Measurements from ENCODE around the gene KCNQ1.

KCNQ1 gene

DNA sequence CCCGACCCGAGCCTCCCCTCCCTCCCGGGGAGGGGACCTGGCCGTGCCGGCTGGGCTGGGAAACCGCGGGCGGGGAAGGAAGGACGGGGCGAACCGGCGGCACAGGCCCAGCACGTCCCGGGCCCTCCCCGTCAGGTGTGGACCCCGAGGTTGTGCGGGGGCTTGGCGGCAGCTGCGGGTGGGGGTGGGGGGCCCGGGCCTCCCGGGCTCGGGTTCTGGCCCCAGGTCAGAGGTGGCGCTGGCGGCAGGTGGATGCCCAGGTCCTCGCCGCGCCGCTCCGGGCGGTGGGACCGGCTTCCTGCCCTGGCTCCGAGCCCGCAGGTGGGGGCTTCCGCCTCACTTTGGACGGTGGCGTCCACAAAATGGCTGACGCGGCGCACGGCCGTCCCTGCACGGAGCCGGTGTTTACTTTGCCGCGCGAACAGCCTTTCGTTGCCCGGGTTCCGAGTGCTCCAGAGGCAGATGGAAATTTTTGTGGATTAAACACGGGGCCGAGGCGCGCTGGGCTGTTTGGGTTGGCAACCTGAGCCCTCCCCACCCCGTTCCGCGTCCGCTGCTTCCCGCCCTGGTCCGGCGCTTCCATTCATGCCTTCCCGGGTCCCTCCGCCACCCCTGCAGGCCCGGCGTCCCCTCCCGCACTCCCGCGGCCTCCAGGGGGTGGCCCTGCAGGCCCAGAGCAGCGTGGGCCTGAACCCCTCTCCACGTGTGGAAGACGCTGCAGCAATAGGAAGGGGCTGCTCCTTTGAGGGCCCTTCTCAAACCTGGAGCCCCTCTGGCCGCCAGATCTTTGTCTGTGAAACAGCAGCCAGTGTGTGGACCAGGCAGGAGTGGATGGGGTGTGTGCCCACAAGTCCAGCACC is 346.9 kb downstream of the KCNQ1 start:
- Histone ChIP-seq H3K9me3 (no peaks in the 10 kb centered on the region), H3K4me3 (ENCODE audit: low read depth, low read length) (no peak overlapping the region), H3K27me3 (no peaks in the 10 kb centered on the region), H3K4me1 (no peaks in the 10 kb centered on the region), H3K36me3 (no peaks in the 10 kb centered on the region)
- TF ChIP-seq, protein P1, sequence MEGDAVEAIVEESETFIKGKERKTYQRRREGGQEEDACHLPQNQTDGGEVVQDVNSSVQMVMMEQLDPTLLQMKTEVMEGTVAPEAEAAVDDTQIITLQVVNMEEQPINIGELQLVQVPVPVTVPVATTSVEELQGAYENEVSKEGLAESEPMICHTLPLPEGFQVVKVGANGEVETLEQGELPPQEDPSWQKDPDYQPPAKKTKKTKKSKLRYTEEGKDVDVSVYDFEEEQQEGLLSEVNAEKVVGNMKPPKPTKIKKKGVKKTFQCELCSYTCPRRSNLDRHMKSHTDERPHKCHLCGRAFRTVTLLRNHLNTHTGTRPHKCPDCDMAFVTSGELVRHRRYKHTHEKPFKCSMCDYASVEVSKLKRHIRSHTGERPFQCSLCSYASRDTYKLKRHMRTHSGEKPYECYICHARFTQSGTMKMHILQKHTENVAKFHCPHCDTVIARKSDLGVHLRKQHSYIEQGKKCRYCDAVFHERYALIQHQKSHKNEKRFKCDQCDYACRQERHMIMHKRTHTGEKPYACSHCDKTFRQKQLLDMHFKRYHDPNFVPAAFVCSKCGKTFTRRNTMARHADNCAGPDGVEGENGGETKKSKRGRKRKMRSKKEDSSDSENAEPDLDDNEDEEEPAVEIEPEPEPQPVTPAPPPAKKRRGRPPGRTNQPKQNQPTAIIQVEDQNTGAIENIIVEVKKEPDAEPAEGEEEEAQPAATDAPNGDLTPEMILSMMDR (IDR thresholded peaks at IDR 0.05; ENCODE audit: low read depth, low read length): no peak
- peak; percentile 1 for DNase-seq

DNA sequence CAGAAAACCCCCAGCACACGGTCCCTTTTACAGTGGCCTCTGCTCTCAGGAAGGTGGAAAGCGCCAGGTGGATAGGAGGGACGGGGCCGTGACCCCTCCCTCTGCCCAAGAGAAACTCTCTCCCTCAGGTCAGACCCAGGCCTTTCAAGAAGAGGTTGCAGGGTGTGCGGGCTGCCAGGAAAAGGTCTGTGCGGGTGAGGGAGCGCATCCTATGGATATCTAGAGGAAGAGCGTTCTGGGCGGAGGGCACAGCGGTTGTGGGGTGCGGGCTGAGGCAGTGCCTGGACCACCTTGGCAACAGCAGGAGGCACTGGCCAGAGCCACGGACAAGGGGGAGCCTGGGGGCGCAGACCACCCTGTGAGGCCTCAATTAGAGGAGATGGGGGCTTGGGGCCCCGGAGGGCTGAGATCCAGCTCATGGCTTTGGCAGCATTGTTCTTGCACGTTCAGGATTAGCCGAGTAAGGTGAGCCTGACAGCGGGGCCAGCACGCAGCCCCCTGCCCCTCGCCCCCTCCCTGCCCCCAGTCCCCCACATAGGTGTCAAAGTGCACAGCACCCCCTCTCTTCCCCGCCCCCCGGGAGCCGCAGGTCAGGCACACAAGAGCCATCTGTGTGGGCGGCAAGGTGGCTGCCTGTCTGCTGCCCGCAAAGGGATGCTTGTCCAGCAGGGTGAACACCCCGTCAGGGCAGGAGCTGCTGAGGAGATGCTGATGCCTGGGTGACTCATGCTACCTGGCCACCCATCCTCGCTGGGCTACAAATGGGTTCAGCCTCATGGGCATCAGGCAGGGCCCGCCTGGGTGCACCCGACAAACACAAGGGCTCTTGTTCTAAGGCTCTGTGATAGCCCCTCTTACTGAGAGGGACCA is 347.8 kb downstream of the KCNQ1 start:
- no peaks in the 10 kb centered on the region for H3K27me3 ChIP-seq
- TF ChIP-seq, protein P1 (IDR thresholded peaks at IDR 0.05; ENCODE audit: low read depth, low read length): no peak
- H3K9me3 ChIP-seq: no peaks in the 10 kb centered on the region
- H3K4me1 ChIP-seq: no peaks in the 10 kb centered on the region
- peak; percentile 3 for DNase-seq
- no peak overlapping the region for H3K4me3 ChIP-seq (ENCODE audit: low read depth, low read length)
- H3K36me3 ChIP-seq: no peaks in the 10 kb centered on the region

DNA sequence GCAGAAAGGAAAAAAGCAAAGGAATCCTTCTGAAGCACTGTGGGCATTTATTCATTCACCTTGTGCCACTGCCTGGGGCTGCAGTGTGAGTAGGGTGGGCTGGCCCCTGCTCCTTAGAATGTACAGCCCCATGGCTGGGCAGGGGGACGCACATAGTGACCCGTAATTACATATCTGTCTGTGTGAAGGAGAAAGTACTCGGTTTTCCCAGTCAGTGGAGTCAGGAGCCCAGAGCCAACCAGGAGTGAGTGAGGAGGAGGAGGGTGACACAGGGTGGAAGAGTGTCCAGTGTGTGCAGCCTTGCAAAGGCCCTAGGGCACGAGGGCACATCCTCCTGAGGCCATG is 348.9 kb downstream of the KCNQ1 start:
- no peaks in the 10 kb centered on the region for H3K9me3 ChIP-seq
- no peaks in the 10 kb centered on the region for H3K36me3 ChIP-seq
- TF ChIP-seq, protein P1 (IDR thresholded peaks at IDR 0.05; ENCODE audit: low read depth, low read length): no peak
- H3K4me3 ChIP-seq (ENCODE audit: low read depth, low read length): no peak overlapping the region
- H3K4me1 ChIP-seq: no peaks in the 10 kb centered on the region
- DNase-seq: no peak
- H3K27me3 ChIP-seq: no peaks in the 10 kb centered on the region

DNA sequence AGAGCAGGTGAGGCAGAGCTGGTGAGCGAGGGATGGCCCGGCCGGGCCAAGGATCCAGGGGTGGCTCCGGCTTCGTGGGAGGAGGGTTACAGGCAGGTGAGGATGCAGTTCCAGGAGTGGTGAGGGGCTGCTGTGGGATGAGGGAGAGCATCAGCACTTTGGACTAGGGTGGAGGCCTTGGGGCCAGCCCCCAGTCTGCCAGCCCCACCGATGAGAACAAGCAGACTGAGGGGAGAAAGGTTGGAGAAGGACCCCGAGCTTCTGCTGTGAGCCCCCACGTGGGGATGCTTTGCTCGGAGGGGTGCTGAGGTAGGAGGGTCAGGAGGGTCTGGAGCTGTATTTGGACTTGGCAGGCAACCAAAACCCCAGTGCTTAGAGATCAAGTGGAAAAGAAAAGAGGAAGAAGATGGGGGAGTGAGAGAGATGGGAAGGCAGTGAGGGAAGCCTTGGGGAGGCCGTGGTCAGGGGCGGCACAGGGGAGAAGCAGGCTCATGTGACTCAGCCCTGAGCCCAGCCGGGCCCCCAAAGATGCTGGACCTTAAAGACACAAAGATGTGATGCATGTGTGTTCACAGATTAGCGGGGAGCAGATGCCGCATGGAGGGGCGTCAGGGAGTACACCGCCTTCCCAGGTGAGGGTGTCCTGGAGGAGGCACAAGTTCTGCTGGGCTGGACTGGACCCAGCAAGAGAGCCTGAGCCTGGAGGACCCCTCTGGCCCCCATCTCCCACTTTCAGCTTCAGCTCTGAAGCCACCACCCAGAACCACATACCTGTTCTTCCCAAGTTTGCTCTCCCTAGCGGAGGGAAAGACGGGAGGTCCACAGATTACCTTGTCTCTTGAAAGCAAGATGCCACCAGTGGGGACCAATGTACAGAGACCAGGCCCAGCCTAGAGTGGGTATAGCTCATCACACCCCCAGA is 349.5 kb downstream of the KCNQ1 start:
- TF ChIP-seq, protein P1 (IDR thresholded peaks at IDR 0.05; ENCODE audit: low read depth, low read length): no peak
- H3K27me3 ChIP-seq: no peaks in the 10 kb centered on the region

DNA sequence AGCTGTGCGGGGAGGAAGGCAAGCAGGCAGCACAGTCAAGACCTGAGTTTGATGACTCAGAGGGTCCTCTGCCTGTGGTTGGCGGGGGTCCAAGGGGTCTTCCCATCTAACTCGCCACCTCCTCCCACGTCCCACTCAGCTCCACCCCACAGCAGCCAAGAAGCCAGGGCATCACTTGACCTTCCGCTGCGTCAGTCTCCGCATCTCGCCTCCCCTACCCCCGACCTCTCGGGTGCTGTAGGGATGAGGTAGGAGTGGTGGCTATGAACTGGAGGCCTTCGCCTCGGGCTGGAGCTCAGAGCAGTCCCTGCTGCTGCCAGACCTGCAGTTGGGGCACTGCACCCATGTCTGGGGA is 350.1 kb downstream of the KCNQ1 start:
- Histone ChIP-seq H3K27me3 (no peaks in the 10 kb centered on the region), H3K4me3 (ENCODE audit: low read depth, low read length) (no peak overlapping the region), H3K4me1 (no peaks in the 10 kb centered on the region), H3K36me3 (no peaks in the 10 kb centered on the region), H3K9me3 (no peaks in the 10 kb centered on the region)
- peak; percentile 3 for DNase-seq
- TF ChIP-seq, protein P1 (IDR thresholded peaks at IDR 0.05; ENCODE audit: low read depth, low read length): no peak

More for the DNA sequence above, 349.5 kb downstream of the KCNQ1 start:
- Histone ChIP-seq H3K9me3 (no peaks in the 10 kb centered on the region), H3K4me1 (no peaks in the 10 kb centered on the region), H3K4me3 (ENCODE audit: low read depth, low read length) (no peak overlapping the region), H3K36me3 (no peaks in the 10 kb centered on the region)
- DNase-seq: no peak

Measured in BE2C (cell line).